LHCN-M2 (cell line): ENCODE measurements around the gene ZNF710. TPM values are rescaled to one million over a fixed set of nuclear protein-coding genes. Genes with fewer than 3 reads are reported as not detected.
"Not testable (repeated sequence)": the region's sequence is repeated elsewhere in the genome, so short reads cannot be mapped to it uniquely, and the experiment has no call there.

Source experiments
- DNase-seq: peaks from one replicate; pipeline ENCODE4 v3.0.0-alpha.2; 2012; ENCODE audit warnings: low read depth
- total RNA-seq: library from RNA; depleted of rRNA; stranded (reverse); fragments of >200 nt; gene quantifications from 2 replicates; pipeline ENCODE4 v1.2.3, GENCODE V29; 2014

ZNF710 gene
- total RNA-seq, 1 experiment from 2014 or later: 13.1 TPM

- peak; percentile 53 for DNase-seq
Observed at GRCh38 chr15:90101130-90101968, 100.2 kb downstream of the ZNF710 start.

- peak; percentile 69 for DNase-seq
Observed at GRCh38 chr15:90101969-90102890, 101.1 kb downstream of the ZNF710 start, which contains the start of gene IDH2. IDH2 (minus strand) TSS chr15:90102468; CDS start chr15:90102390, 78 bp downstream.

GRCh38 chr15:90103701-90104329 lies 102.7 kb downstream of the ZNF710 start:
- no peak for DNase-seq

GRCh38 chr15:90104551-90104950 lies 103.4 kb downstream of the ZNF710 start:
- no peak for DNase-seq

- no peak for DNase-seq
Observed at GRCh38 chr15:90105521-90105920, 104.4 kb downstream of the ZNF710 start.

- peak; percentile 62 for DNase-seq
Observed at GRCh38 chr15:90106522-90107117, 105.5 kb downstream of the ZNF710 start.

GRCh38 chr15:90108038-90108437 lies 106.9 kb downstream of the ZNF710 start:
- DNase-seq: not testable (repeated sequence)

- DNase-seq: not testable (repeated sequence)
Observed at GRCh38 chr15:90109163-90109751, 108.1 kb downstream of the ZNF710 start.

- DNase-seq: no peak
Observed at GRCh38 chr15:90113166-90113565, 112.0 kb downstream of the ZNF710 start.

- peak; percentile 8 for DNase-seq
Observed at GRCh38 chr15:90114451-90114901, 113.4 kb downstream of the ZNF710 start.

GRCh38 chr15:90115783-90116182 lies 114.7 kb downstream of the ZNF710 start:
- DNase-seq: no peak

- DNase-seq: no peak
Observed at GRCh38 chr15:90119367-90119766, 118.2 kb downstream of the ZNF710 start.

- DNase-seq: no peak
Observed at GRCh38 chr15:90121086-90121485, 120.0 kb downstream of the ZNF710 start.

GRCh38 chr15:90124507-90124906 lies 123.4 kb downstream of the ZNF710 start:
- DNase-seq: no peak

GRCh38 chr15:90126022-90126421 lies 124.9 kb downstream of the ZNF710 start:
- DNase-seq: no peak

GRCh38 chr15:90126596-90127435 lies 125.7 kb downstream of the ZNF710 start:
- DNase-seq: no peak

GRCh38 chr15:90130291-90130690 lies 129.2 kb downstream of the ZNF710 start:
- no peak for DNase-seq
